Lower lobe of right lung (tissue), 2 donors: ENCODE measurements around the gene UIMC1. TPM values are rescaled to one million over a fixed set of nuclear protein-coding genes. Genes with fewer than 3 reads are reported as not detected.

ENCODE experiments used
- ATAC-seq, 2 donors: fragments of 200-7000 bp; cut with Tn5 transposase; one replicate each; pipeline ENCODE4 v1.9.1; 2020 to 2022; ENCODE audit warnings: mild to moderate bottlenecking in 2 of 2, moderate library complexity in 2 of 2
- DNase-seq: peaks from one replicate; pipeline ENCODE4 v3.0.0-alpha.2; 2020
- H3K27ac ChIP-seq: fragments of 200-600 bp; one replicate; pipeline ENCODE4 v1.8.0; 2022
- H3K27me3 ChIP-seq: fragments of 200-600 bp; one replicate; pipeline ENCODE4 v1.8.0; 2022; ENCODE audit warnings: low read depth
- H3K36me3 ChIP-seq: fragments of 200-600 bp; one replicate; pipeline ENCODE4 v1.8.0; 2022; ENCODE audit warnings: mild to moderate bottlenecking
- H3K4me1 ChIP-seq: fragments of 200-600 bp; one replicate; pipeline ENCODE4 v1.8.0; 2022
- H3K4me3 ChIP-seq: fragments of 200-600 bp; one replicate; pipeline ENCODE4 v1.8.0; 2022; ENCODE audit warnings: mild to moderate bottlenecking
- H3K9me3 ChIP-seq: fragments of 200-600 bp; one replicate; pipeline ENCODE4 v1.8.0; 2022
- CTCF ChIP-seq: fragments of 200-600 bp; IDR thresholded peaks from one replicate; pipeline ENCODE4 v1.8.0; 2022; ENCODE audit warnings: antibody characterized with exemption, mild to moderate bottlenecking
- intact Hi-C: fragments of 100-400 bp; cut with DNase I; formaldehyde crosslinking; loops from one replicate; pipeline ENCODE4 v1.11.0; 2022
- total RNA-seq: library from RNA; stranded (reverse); fragmentation: NEBNext Ultra II Directional; extraction: Animal tissue kit (Norgen Biotek cat#: 25700); gene quantifications from one replicate; pipeline ENCODE4 v1.2.1, GENCODE V29; 2021
- donor health status: DM: no; HTN: yes; CAD: no; lungs with severe emphysema.

The UIMC1 gene
- total RNA-seq, 1 donor from 2014 or later: 39.1 TPM

DNA sequence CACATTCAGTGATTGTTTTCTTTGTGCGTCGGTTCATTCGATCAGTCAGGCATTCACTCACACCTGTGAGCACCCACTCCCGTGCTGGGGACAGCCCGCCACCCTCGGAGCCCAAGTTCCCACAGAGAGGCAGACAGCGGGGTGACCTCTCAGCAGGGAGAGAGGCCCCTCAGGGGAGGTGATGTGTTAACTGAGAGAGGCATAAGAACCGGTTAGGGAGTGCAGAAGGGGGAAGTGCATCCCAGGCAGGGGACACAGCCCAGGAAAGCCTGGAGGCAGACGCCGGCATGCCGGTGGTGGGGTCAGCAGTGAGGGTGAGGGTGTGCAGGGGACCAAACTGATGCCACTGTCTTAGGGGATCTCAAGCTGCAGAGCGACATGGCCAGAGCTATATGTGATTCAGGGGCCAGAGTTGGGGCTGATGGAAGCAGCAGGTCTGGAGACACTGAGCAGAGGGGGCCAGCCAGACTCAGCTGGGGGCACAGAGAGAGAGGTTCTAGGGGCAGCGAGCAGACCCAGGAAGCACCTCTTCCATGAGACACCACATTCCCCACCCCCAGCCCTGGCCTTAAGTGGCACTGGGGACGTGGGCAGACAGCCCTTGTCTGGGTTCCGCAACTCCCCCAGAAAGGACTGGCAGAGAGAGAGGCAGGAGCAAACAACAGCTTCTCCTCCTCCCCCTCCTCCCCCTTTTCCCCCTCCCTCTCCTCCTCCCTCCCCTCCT, 143.4 kb downstream of the UIMC1 start:
- no peak for TF ChIP-seq CTCF

GRCh38 chr5:176862330-176862995, 144.1 kb downstream of the UIMC1 start:
- no peaks in the 10 kb centered on the region for H3K36me3 ChIP-seq
- ATAC-seq: peak in 1 of 2 donors; percentile 4
- intact Hi-C loops: no loop called here
- TF ChIP-seq CTCF: no peak
- H3K4me1 ChIP-seq: no peaks in the 10 kb centered on the region
- H3K4me3 ChIP-seq: no peak overlapping the region
- peaks cover 77% of the 10 kb centered on the region for H3K27me3 ChIP-seq
- DNase-seq: no peak
- no peaks in the 10 kb centered on the region for H3K9me3 ChIP-seq
- no peak overlapping the region for H3K27ac ChIP-seq

More for the DNA sequence above, 143.4 kb downstream of the UIMC1 start:
- H3K4me1 ChIP-seq: no peaks in the 10 kb centered on the region
- H3K27me3 ChIP-seq: peaks cover 75% of the 10 kb centered on the region
- H3K4me3 ChIP-seq: no peak overlapping the region
- no peaks in the 10 kb centered on the region for H3K36me3 ChIP-seq
- H3K27ac ChIP-seq: no peak overlapping the region
- intact Hi-C loops: no loop called here
- ATAC-seq: no peak
- no peaks in the 10 kb centered on the region for H3K9me3 ChIP-seq
- DNase-seq: no peak

- DNase-seq (no peak), ATAC-seq (no peak)
- Histone ChIP-seq H3K9me3 (no peaks in the 10 kb centered on the region), H3K4me1 (no peaks in the 10 kb centered on the region), H3K36me3 (no peaks in the 10 kb centered on the region), H3K27ac (no peak overlapping the region), H3K4me3 (no peak overlapping the region), H3K27me3 (peaks cover 65% of the 10 kb centered on the region)
- no peak for TF ChIP-seq CTCF
- intact Hi-C loops: no loop called here
Observed at GRCh38 chr5:176861276-176861675, 145.3 kb downstream of the UIMC1 start.

GRCh38 chr5:176860381-176860780, 146.2 kb downstream of the UIMC1 start:
- intact Hi-C loops: no loop called here
- Histone ChIP-seq H3K4me3 (no peak overlapping the region), H3K4me1 (no peaks in the 10 kb centered on the region), H3K36me3 (no peaks in the 10 kb centered on the region), H3K27me3 (peaks cover 64% of the 10 kb centered on the region), H3K27ac (no peak overlapping the region), H3K9me3 (no peaks in the 10 kb centered on the region)
- TF ChIP-seq CTCF: no peak
- ATAC-seq (no peak), DNase-seq (no peak)

GRCh38 chr5:176859916-176860315, 146.7 kb downstream of the UIMC1 start:
- DNase-seq: no peak
- intact Hi-C loops: no loop called here
- no peaks in the 10 kb centered on the region for H3K36me3 ChIP-seq
- no peak for TF ChIP-seq CTCF
- H3K4me3 ChIP-seq: no peak overlapping the region
- H3K27me3 ChIP-seq: peaks cover 64% of the 10 kb centered on the region
- no peaks in the 10 kb centered on the region for H3K9me3 ChIP-seq
- no peak overlapping the region for H3K27ac ChIP-seq
- no peaks in the 10 kb centered on the region for H3K4me1 ChIP-seq
- ATAC-seq: no peak
